Fibroblast of skin of right quadriceps (primary cell): ENCODE results near the gene NECTIN1.

Source experiments
- DNase-seq: peaks from one replicate; pipeline ENCODE4 v3.0.0-alpha.2; 2013

The NECTIN1 gene

DNA sequence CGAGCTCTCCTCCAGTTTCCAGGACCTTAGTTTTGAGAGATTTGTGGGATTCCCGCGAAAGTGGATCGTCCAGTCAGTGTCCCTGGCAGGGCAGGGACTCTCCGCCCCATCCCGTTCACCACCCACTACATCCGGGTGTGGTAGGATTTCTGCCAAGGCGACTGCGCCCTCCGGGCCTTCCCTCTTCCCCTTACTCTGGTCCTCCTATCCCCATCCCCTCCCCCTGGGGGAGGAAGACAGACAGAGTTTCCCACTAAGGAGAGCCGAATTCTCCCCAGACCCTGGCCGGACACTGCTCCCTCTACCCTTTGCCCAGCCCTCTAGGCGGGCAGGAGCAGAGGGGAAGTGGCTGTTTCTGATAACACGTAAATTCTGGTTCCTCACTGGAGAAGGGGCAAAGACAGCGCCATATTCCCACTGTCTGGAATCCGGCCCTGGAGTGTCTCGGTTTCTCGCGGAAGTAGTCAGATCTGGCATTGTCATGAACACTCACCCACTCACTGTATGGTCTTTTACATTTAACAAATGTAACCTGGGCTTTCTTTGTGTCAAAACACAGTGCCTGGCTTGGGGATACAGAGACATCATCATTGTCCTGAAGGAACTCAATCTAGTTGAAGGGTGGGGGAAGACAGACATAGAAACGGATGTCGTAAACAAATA lies 1.1 kb upstream of the NECTIN1 start:
- peak; percentile 41 for DNase-seq

DNA sequence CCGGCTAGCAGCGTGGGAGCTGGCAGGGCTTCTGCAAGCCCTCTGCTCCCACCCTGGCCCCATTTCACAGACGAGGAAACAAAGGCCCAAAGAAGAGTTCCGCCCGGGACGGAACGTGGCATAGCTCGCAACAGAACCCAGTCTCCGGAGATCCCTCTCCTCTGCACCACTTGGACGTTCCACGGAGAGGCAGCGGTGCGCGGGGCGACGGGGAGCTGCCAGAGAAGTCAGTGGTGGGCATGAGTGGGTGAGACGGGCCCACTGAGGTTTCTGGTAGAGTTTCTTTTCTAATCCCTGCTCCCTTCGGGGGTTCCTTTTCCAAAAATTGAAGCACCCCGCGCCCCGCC lies 554 bp upstream of the NECTIN1 start:
- DNase-seq, result no peak

DNA sequence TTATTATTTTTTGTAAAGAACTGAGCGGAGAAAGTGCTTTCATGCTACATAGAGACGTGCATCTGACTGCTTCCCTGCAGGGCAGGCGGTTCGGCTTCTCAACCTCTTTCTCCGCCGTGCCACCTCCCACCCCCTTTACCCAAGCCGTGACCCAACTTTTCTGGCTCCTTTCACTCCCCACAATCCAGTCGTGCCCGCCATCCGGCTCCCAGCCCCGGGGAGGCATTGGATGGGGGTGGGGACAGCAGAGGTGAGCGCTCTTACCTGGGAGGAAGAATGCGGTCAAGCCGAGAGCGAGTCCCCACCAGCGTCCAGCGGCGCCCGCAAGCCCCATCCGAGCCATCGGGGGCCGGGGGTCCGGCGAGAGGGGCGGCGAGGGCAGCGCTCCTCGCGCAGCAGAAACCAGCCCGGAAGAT lies 781 bp downstream of the NECTIN1 start:
- no peak for DNase-seq

DNA sequence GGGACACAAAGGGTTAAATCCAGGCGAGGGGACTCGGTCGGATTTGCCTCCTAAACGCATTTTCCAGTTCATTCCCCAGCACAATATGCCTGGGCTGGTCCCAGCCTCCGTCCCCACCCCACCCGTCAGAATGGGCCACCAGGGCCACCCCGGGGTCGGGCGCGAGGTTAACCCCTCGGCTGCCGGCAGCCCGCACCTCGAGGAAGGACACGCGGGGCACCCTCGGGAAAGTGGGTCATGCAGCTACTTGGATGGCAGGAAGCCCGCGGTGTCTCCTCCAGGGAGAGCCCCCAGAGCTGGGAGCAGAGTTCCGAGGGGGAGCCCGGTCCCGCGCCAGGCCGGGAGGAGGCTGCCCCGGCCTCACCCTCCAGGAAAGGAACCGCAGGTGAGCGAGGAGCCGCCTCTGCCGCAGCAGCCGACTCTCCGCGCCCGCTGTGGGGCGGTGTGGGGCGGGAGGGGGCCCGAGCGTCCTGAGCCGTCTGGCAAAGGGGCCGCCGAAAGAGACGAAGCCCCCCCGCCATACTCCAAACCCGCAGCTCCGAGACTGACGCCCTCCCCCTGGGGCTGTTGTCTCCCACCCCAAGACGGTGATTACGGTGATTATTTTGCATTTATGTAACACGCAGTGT lies 1.4 kb downstream of the NECTIN1 start:
- DNase-seq, result no peak

DNA sequence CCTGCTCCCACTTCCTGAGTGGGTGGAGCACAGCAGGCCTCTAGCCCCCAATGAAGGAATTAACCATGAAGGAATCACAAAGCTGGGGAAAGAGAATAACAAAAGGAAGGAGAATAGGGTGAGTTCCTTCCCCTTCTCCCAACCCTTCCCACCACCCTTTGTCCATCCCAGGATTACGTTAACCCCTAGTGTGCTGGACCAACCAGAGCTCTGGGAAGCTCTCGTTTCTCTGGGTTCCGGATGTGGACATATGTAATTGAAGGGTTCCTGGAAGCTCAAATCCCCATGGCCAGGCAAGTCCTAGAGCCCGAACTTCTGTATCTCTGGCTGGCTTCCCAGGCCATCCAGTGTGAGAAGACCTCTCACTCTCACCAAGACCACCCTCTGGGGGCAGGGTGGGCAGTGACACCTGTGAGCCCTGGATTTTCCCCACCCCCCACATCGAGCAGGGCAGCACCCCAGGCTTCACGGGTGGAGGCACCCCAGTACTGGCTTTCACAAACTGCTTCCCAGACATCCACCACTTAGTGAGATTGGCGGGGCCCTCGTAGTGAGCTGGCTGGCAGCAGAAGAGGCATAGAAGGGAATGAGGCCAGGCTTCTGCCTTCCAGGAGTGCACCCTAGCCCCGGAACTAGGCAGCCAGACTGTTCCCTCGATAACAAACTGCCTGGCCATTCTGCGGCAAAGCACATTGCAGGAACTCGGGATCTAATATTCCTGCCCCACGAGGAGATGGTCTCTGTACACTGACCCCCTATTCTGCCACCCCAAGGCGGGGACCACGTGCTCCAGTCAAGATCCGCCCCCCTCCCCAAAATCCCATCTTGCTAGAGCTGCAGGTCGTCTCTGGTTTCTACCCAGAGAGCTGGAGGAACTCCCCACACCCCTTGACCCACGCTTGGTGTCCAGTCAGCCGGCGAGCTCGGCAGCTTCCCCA lies 2.1 kb downstream of the NECTIN1 start:
- DNase-seq, result no peak

DNA sequence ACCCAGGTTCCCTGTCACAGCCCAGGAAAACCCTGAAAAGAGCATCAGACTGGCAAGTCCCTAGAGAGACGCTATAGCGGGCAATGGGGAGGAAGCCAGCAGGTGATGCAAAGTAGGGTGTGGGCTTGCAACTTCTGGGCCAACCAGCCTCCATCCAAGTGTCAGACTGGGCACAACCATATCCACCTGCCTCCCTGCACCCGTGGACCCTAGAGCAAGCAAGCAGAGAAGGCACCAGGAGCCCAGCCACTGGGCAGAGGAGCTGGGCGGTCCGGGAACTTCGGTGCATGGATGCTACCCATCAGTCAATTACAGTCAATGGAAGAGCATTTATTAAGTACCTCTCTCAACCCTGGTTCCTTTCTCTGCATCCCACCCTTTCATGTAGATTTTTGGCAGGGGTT lies 2.8 kb downstream of the NECTIN1 start:
- DNase-seq, result no peak

DNA sequence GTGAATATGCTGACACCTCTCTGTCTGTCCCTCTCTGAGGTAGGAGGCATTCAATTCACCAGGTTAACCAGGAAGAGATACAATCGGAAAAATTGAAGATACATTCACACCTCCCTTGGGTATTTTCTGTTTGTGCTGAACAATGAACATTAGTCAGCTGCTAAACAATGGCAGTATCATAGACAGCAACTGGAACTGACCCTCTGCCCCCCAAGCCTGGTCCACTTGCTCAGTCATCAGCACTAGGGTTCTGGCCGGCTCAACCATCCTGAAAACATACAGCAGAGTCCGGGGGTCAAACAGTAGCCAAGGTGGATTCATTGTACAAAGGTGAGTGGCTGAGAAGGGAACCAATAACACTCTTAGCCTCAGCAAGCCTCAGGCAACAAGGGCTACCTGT lies 4.0 kb downstream of the NECTIN1 start:
- no peak for DNase-seq

DNA sequence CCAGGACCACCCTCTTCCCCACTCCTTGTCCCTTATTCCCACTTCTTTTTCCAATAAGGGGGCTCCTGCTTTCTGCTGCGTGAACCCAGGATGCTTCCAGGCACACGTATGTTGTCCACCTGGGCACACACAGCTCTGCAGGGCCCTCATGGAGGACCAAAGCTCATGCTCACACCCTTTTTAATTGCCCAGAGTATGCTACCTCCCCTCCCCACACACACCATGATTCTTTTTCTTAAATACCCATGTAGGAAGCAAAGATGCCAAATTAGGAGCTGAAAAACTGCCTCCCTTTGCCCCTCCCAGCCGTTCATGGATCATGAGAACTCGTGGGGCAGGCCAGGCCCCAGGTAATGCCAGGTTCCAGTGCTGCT lies 5.1 kb downstream of the NECTIN1 start:
- no peak for DNase-seq

DNA sequence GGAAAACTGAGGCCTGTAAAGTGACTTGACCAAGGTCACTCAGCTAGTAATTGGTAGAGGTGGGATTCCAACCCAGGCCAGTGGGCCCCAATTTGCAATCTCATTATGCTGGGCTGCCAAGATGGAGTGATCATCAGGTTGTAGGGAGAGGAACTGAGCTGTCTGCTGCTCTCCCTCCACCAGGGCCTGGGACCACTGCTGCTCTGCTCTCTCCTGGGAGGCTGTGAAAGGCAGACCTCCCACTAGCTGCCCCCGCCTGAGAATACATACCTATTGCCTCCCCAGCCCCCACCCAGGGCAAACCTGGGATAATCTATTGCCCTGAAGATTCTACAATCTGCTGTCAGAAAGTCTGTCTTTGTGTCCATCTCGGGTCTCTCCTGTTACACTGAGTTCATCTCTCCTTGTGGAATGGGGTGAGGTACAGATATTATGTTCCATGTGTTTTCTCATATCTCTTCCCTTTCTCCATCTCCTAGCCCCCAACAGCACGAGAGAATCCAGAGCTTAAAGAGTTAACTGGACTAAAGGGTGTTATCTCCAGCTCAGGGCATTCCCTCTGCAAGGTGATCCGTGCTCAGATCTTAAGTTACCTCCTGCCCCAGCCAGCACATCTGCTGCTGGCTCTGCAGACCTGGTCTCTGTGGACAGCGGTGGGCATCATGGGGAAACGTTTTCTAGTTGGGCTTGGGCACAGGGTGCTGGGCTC lies 5.6 kb downstream of the NECTIN1 start:
- DNase-seq, result no peak

DNA sequence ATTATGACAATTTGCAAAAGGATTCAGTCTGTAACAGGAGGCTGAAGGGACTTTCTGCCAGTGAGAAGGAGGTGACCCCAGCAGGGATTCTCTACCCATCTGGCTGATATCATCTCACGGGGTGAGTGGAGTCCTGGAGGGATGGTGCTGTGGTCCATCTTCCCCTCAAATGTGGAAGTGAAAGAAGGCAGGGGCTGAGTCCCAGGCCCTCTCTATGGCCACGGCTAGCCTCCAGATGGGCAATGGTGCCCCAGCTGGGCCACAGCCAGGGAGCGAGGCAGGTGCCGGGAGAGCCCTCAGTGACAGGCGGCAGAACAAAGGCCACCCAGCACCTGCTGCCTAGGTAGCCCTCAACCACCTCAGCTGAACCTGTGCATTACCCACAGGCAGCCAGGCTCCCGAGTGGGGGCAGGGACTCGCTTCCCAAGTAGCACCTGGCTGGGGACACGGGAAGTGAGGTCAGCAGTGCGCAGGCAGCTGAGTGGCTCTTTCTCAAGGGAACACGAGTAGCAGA lies 6.7 kb downstream of the NECTIN1 start:
- no peak for DNase-seq

DNA sequence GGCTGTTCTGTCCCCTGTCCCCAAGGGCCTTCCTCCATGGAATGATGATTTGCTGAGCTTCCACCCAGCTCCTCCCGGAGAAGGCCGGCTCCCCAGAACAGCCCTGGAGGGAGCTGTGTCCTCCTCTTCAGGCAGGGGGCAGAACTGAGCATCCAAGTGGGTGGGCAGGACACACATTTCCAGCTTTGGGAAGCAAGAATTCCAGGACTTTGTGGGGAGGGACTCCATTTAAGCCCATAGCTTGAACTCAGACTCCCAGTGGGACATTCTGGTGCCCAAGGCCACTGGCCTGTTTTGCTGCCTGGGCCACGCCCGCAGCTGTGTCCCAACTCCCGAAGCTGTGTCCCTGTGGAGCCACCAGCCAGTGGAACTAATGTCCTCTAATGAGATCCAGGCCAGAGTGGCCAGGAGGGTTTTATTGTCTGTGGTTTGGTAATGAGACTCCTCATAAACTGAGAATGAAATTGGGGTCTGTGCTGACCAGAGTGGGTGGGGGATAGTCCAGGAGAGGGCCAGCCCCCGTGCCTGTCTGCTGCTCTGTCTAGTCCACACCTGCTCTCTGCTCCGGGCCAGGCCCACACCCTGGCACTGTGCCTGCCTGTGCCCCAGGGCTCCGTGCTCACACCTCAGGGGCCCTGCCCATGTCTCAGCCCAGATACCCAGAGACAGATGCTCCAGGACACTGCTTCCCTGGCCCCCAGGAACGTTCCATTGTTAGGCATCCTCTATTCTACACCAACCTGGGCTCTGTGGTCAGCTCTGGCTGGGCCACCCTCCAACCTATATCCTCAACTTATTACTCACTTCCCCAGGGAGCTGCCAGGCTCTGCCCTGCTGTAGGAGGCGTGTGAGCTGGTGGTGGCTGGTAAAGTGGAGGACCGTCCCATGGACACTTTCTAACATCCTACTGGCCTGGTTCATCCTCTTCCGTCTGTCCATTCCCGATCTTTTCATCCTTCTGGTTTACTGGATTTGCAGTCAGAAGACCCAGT lies 7.6 kb downstream of the NECTIN1 start:
- peak; percentile 19 for DNase-seq

DNA sequence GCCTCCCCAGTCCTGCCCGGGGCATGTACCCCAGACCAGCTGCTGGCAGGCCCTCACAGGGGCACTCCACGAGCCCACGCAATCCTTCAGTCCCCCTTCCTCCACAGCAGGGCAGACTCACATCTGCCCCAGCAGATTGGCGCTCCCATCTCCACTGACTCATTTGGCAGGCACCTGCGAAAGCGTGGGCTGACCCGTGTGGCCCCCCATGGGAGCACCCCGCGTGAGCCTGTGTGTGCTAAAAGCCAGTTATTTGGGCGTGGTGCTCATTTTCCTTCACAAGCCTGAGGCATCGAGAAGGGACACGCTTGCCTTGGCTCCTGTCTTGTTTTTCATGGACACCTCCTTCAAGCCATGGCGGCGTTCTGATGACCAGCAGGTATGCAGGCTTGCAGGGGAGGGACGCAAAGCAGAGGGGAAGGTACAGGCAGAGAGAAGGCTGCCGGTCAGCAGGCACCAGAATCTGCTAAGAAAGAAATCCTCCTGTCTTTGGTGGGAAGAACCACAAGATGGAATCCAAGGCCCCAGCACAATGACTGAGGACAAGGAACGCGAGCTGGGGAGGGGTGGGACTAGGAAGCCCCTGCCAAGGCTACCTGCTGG lies 8.6 kb downstream of the NECTIN1 start:
- no peak for DNase-seq

DNA sequence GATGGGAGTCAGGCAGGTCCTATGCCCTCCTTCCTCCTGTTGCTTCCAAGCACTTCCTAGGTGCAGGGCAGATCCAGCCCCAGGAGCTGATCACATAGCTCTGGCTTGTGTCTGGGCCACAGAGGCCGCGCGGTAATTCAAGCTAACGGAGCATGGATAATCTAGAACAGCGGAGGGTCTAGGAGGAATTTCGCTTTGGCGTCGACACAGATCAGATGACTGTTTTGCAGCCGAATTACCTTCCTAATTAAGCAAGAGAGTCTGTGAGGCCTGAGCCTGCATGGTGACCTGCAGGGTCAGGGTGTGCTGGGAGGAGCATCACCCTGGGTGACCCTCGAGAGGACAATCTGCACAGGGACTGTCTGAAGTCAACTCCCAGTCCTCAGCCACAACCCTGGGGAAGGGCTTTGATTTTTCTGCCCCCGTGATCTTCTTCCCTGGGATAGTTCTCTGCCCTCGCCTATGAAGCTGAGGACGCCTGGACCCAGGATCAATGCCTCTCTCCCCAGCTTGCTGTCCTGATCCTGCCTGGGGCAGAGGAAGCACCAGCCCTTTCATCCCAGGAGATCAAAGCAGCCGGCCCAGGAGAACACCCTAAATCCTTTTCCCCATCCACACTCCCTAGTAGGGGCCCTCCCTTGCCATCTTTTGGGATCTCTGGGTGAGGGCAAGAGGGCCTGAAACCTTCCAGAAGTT lies 11.0 kb downstream of the NECTIN1 start:
- no peak for DNase-seq

DNA sequence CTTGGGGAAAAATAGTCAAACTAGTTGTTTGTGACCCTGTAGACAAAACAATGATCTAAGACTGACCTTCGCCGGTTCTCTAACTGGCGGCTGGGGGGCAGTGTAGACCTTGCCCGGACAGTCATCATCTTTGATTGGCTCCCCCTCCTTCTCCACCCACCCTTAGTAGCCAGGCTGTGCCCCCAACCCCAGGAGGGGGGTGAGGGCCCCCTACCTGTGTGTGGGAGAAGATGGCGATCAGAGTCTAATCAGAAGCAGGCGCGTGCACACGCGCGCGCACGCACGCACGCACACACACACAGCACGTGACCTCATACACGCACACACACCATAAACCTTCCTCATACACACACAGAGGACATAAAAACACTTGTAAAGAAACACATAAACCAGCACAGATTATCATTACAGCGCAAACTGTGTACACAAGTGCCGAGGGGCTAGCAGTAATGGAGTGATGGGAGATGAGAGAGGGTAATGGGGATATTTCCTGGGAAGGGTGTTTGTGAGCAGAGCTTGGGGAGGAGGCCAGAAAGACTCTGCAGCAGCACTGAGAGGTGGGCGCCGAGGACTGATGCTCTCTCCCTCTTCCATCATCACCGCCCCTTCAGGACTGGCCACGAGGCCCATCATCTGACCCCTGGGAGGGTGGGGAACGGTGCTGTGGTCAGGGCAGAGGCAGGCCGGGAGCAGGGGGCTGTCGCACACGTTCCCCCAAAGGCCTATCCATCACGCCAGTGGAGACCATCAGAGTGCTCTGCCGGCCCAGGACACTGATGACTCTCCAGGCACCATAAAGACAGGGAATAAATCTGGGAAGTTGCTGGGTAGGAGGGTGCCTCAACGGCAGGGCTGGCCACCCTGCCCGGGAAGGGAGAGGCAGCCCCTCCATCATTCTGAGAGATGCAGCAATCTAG lies 12.2 kb downstream of the NECTIN1 start:
- DNase-seq, result no peak

DNA sequence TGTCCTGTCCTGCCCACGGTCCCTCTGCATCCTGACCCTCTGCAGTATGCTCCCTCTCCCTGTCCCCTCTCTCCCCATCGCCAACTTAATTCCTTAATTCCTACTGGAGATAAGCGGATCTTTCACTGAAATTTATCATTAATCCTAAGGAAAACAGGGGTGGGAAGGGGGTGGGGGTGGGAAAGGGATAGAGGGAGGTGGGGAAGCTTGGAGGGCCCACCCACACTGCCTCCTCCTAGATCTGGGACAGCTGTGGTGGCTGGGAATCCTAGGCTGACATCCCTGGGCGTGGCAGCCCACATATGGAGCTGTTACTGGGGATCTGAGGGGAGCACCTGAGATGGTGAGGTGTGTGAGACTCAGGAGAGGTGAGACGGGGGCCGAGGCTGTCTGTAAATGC lies 14.4 kb downstream of the NECTIN1 start:
- no peak for DNase-seq

DNA sequence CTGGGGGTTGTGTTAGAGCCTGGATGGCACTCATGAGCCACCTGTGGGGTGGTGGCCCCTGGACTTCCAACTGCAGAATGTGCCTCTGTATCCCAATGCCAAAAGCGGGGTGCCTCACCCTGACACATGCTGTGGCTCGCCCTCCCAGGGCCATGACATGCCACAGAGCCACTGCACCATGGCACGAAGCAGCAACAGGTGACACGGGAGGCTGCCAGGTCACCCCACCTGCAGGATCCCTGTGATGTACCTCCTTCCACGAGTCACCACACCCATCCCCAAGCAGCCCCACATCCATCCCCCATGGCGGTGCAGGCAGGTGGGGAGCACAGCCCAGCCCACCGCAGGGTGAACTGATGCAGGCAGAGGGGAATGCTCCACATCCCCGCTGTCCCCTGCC lies 14.8 kb downstream of the NECTIN1 start:
- no peak for DNase-seq

DNA sequence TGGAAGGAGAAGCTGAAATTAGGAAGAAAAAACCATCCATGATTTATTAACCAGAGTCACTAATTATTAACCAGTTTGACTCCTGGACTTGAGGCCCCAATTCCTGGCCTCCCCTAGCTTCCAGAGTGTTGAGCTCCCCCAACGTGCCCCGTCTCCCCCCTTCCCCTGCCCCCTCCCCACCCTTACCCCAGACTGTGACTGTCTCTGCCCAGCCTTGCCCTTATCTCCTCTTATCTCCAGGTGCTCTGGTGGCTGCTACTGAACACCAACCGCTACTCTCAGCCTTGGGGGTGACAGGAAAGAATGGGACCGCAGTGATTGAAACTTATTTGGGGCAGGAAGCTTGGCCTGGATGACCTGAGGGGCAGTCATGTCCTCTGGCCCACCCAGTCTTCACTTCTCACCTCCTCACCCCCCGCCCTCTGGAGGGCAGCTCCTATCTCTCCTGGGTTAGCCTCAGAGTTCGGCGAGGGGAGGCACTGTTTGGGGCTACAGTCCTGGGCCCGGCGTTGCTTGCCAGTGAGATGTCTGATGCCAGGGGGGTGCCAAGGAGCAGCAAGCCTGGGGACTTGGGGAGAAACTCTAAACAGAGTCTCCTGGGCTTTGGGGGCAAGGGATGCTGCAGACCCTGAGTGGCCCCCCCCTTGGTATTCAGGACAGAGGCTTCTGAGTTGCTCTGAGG lies 15.5 kb downstream of the NECTIN1 start:
- DNase-seq, result no peak

DNA sequence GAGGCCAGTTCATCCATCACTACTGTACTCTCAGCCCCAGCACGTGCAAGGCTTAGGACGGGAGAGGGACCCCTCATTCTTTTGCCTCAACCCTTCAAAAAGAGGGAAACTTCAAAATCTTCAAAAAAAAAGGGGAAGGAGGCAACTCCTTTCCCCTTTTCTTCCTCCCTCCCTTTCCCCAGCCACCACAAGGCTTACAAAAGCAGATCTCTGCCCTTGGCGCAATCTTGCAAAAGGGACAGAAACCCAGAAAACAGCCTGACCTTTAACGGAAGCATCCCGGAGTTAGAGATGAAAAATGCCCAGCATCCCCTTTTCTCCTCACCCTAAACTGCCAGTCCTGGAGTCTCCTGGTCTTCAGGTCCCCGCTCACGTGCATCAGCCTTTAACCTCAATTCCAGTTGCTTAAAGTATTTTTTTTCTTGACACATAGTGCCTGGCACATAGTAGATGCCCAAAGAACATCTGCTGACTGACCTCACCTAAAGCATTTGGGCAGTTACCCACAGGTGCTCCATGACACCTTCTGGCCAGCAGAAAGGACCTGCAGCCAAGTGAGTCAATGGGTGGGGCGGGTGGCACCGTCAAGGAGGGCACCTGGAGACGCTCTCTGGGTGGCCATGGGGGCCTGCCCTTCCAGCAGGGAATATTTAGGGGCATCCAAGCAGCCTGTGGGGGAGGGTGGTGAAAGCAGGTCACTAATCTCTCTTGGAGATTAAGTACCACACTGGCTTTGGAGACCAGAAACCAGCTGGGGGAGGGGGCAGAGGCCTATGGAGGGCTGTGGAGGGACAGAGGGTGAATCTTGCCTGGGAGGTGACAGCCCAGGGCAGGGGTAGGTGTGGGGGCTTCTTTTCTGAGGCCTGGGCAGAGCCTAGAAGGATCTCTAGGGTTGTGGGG lies 16.3 kb downstream of the NECTIN1 start:
- no peak for DNase-seq
